PC-9 (cell line): ENCODE results near the gene DHCR7. TPM values are rescaled to one million over a fixed set of nuclear protein-coding genes. Genes with fewer than 3 reads are reported as not detected.

ENCODE experiments used
- BruUV-seq: library from RNA; stranded (reverse); fragments of 400-500 nt; replicated peaks from 2 replicates; lab custom pipeline; 2021; lab: Mats Ljungman, UMichigan
- CTCF ChIA-PET: fragments of 300-600 bp; sonication (Branson Sonifier 250); formaldehyde crosslinking; loops from one replicate; lab custom pipeline; 2022; ENCODE audit warnings: antibody characterized with exemption; lab: Charles Lee
- POLR2A ChIA-PET: fragments of 300-600 bp; sonication (Branson Sonifier 250); formaldehyde crosslinking; loops from one replicate; lab custom pipeline; 2022; ENCODE audit warnings: antibody characterized with exemption; ENCODE audit not compliant: unreplicated experiment; lab: Charles Lee
- DNase-seq, 2 experiments: peaks; one replicate each; pipeline versions ENCODE4 v3.0.0 to v3.0.0-alpha.2; 2015 to 2022; ENCODE audit warnings: mixed read lengths in 1 of 2
- H2AFZ ChIP-seq: fragments of 200-600 bp; sonication (generic); 2 replicates; pipeline ENCODE4 v1.8.1; 2017; ENCODE audit warnings: antibody characterized with exemption
- H3F3A ChIP-seq: fragments of 200-600 bp; sonication (generic); 2 replicates; pipeline ENCODE4 v1.8.1; 2017; ENCODE audit warnings: antibody characterized with exemption, mild to moderate bottlenecking, low read depth; ENCODE audit not compliant: insufficient read depth
- H3K27ac ChIP-seq: fragments of 200-600 bp; sonication (generic); 2 replicates; pipeline ENCODE4 v1.6.1; 2016; ENCODE audit warnings: mixed run types
- H3K27me3 ChIP-seq: fragments of 200-600 bp; sonication (generic); 2 replicates; pipeline ENCODE4 v1.6.1; 2016; ENCODE audit warnings: low read depth, mixed run types; ENCODE audit not compliant: insufficient read depth
- H3K36me3 ChIP-seq: fragments of 200-600 bp; sonication (generic); 2 replicates; pipeline ENCODE4 v1.6.1; 2016; ENCODE audit warnings: low read depth, mixed run types
- H3K4me1 ChIP-seq: fragments of 200-600 bp; sonication (generic); replicated peaks from 2 replicates; pipeline ENCODE4 v1.6.1; 2016; ENCODE audit warnings: mixed run types; ENCODE audit not compliant: insufficient read depth
- H3K4me2 ChIP-seq: fragments of 200-600 bp; sonication (generic); 2 replicates; pipeline ENCODE4 v1.6.1; 2017; ENCODE audit warnings: mixed run types
- H3K4me3 ChIP-seq: fragments of 200-600 bp; sonication (generic); 2 replicates; pipeline ENCODE4 v1.6.1; 2016; ENCODE audit warnings: mixed run types
- H3K79me2 ChIP-seq: fragments of 200-600 bp; sonication (generic); 2 replicates; pipeline ENCODE4 v1.6.1; 2017; ENCODE audit warnings: low read depth, mixed run types
- H3K9me2 ChIP-seq: fragments of 200-600 bp; sonication (generic); 2 replicates; pipeline ENCODE4 v1.8.1; 2017; ENCODE audit warnings: mild to moderate bottlenecking; ENCODE audit not compliant: insufficient read depth
- H3K9me3 ChIP-seq: fragments of 200-600 bp; sonication (generic); 2 replicates; pipeline ENCODE4 v1.8.1; 2016; ENCODE audit warnings: low read depth; ENCODE audit not compliant: insufficient read depth
- H4K20me1 ChIP-seq: fragments of 200-600 bp; sonication (generic); 2 replicates; pipeline ENCODE4 v1.8.1; 2017; ENCODE audit not compliant: insufficient read depth
- CTCF ChIP-seq: fragments of 200-600 bp; sonication (generic); conservative IDR thresholded peaks from 2 replicates; pipeline ENCODE4 v1.6.1; 2017; ENCODE audit warnings: mixed run types, antibody characterized with exemption, mild to moderate bottlenecking, moderate library complexity
- EZH2 ChIP-seq: fragments of 200-600 bp; sonication (generic); IDR thresholded peaks from 2 replicates; pipeline ENCODE4 v1.8.0; 2017; ENCODE audit warnings: antibody characterized with exemption, low read depth
- intact Hi-C: fragments of 100-400 bp; cut with micrococcal nuclease; formaldehyde crosslinking; loops from one replicate; pipeline ENCODE4 v1.10.0; 2022; ENCODE audit not compliant: unreplicated experiment
- total RNA-seq: library from RNA; stranded (reverse); gene quantifications from 2 replicates; pipeline ENCODE4 v1.2.3, GENCODE V29; 2021

The DHCR7 gene
- total RNA-seq, 1 experiment from 2014 or later = 311 TPM

GRCh38 chr11:71473793-71474080 lies 25.5 kb upstream of the DHCR7 start:
- Histone ChIP-seq H3K79me2 (no peaks in the 10 kb centered on the region), H3K9me2 (no peaks in the 10 kb centered on the region), H3K4me2 (no peak overlapping the region), H3K36me3 (peaks cover 15% of the 10 kb centered on the region), H3K4me1 (no peaks in the 10 kb centered on the region), H3K9me3 (no peaks in the 10 kb centered on the region), H3K27me3 (no peaks in the 10 kb centered on the region), H3F3A (no peaks in the 10 kb centered on the region; the same call in 1 of the 2 replicates), H3K4me3 (no peak overlapping the region), H3K27ac (no peak overlapping the region), H4K20me1 (no peaks in the 10 kb centered on the region), H2AFZ (no peak overlapping the region)
- intact Hi-C loops = no loop called here
- CTCF ChIA-PET = no interaction called here
- no peak for DNase-seq
- no TSS peak for BruUV-seq
- POLR2A ChIA-PET = interaction anchor here (0.6 kb wide), 1 partner anchor 12 kb away, joined by 6 read pairs; no protein-coding TSS in a partner anchor
- no peak for TF ChIP-seq CTCF

GRCh38 chr11:71472941-71473792 lies 25.0 kb upstream of the DHCR7 start:
- no peaks in the 10 kb centered on the region for H3K79me2 ChIP-seq
- no peak overlapping the region for H3K27ac ChIP-seq
- H3K4me3 ChIP-seq = no peak overlapping the region
- no peak for TF ChIP-seq CTCF
- no peak for TF ChIP-seq EZH2
- ChIA-PET POLR2A (interaction anchor here (0.6 kb wide), 1 partner anchor 13 kb away, joined by 6 read pairs; no protein-coding TSS in a partner anchor), CTCF (no interaction called here)
- H4K20me1 ChIP-seq = no peaks in the 10 kb centered on the region
- no peak overlapping the region for H3K4me2 ChIP-seq
- peaks cover 12% of the 10 kb centered on the region for H3K36me3 ChIP-seq
- H3K27me3 ChIP-seq = no peaks in the 10 kb centered on the region
- BruUV-seq = no TSS peak
- intact Hi-C loops = no loop called here
- no peaks in the 10 kb centered on the region; the same call in 1 of the 2 replicates for H3F3A ChIP-seq
- DNase-seq = no peak
- no peaks in the 10 kb centered on the region for H3K9me2 ChIP-seq
- H2AFZ ChIP-seq = no peak overlapping the region
- H3K9me3 ChIP-seq = no peaks in the 10 kb centered on the region
- H3K4me1 ChIP-seq = no peaks in the 10 kb centered on the region

- no peak for TF ChIP-seq CTCF
- TF ChIP-seq EZH2 = no peak
- Histone ChIP-seq H3K36me3 (peaks cover 16% of the 10 kb centered on the region), H3K9me2 (no peaks in the 10 kb centered on the region), H2AFZ (no peak overlapping the region), H3K27ac (no peak overlapping the region), H3K27me3 (no peaks in the 10 kb centered on the region), H3F3A (no peaks in the 10 kb centered on the region; the same call in 1 of the 2 replicates), H3K4me2 (no peak overlapping the region), H3K79me2 (no peaks in the 10 kb centered on the region), H3K4me1 (no peaks in the 10 kb centered on the region), H3K4me3 (no peak overlapping the region), H3K9me3 (no peaks in the 10 kb centered on the region), H4K20me1 (no peaks in the 10 kb centered on the region)
- no TSS peak for BruUV-seq
- intact Hi-C loops = no loop called here
- DNase-seq = no peak
- ChIA-PET POLR2A (no interaction called here), CTCF (no interaction called here)
Observed at GRCh38 chr11:71472357-71472885, 24.2 kb upstream of the DHCR7 start.
